ENCODE data around the gene HOXC5.

HOXC5 gene

DNA sequence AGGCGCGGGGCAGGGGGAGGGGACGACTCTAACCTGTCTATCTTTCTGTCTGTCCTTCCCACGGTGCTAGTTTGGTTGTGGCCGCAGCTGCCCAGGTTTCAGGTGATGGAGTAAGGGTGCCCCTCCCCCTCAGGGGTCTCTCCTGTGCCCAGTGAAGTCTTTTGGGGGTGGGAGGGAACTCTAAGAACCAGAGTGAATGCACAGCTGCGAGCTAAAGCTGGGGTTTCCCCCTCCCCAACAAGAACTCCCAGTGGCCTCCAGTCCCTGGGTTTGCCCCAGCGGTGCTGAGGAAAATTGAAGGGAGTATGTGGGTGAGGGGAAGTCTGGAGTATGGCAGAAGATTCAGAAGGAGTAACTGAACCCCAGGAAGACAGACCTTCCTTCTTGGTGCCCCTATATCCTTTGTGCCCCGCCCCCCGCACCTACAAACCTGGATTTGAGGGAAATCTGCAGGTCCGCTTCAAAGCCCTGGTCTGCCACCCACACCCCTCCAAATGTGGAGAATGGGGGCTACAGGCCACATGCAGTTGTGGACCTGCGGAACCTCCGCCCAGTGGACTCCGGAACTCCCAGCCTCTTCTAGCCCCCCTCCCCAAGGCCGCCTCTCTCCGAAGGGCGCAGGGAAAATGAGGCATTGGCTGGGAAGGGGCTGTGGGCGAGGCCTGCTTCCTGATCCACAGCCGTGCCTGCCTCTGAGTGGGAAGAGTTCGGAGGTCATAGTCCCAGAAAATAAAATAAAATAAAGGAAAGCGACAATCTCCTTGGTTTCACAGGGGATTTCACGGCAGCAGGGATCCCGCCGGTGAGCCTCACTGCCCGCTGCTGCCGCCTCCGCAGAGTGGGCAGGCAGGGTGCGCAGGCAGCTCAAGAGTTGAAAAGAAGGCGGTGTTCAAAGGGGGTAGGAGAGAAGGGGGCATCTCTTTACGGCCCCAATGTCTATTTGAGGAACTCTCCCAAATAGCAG, 36.3 kb upstream of the HOXC5 start:
- DNase-seq, result no peak

DNA sequence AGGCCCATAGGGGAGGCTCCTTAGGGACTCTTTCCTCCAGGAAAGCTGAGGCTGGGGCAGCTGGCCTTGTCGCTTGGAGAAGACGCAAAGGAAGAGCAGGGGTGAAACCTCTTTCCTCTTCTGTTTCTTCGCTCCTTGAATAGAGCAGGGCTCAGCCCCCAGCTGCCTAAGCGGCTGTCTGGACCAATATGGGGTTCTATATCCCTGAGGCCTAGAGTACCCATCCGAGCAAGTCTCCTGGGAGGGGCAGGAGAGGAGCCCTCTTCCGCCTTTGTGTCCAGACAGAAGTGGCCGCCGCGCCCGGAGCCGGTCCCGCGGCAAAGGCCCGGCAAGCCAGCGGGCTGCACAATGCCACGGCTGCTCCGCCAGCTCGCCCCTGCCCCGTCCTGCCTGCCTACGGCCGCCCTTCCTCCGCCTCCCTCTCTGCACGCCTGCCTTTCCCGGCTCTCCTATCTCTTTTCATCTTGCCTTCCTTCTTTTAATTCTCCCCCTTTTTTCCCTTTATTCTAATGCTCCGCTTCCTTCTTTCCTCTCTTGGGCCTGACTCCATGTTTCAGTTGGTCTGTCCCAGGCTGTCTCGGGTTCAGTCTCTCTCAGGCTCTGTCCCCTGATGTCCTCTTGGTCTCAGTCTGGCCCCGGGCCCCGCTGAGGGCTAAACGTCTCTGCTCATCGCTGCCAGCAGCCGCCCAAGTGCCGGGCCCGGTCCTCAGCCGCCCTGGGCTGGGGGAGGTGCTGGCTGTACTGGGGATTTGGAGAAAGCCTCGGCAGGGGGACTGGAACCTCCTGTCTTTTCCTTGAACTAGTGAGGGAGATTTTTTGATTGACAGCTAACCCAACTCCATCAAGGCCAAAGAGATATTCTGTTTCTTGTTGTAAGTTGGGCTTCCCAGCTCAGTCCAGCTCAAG, 35.4 kb upstream of the HOXC5 start:
- no peak for DNase-seq

GRCh38 chr12:53998110-53998899, 34.5 kb upstream of the HOXC5 start:
- no peak for DNase-seq

DNA sequence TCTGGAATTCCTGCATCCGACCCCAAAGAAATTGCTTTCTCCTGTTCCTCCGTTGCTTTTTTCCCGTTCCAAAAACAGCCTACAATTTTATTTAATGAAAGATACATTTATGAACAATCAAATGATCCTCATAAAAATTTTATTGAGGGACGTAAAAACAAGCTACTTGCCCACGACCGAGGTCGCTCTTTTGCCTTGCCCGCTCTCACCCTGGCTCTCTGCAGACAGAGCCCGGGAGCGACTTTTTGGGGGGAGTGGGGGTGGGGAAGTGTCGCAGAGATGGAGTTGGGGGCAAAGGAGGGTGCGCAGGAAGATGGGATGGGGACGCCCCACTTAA, 34.0 kb upstream of the HOXC5 start:
- DNase-seq, result no peak

GRCh38 chr12:53999559-54000115, 33.2 kb upstream of the HOXC5 start:
- DNase-seq, result no peak

GRCh38 chr12:54000116-54001114, 32.4 kb upstream of the HOXC5 start, which contains the start of gene HOXC9:
TSS of gene HOXC9 (plus strand) at chr12:54000161. CDS start at chr12:54000189, 28 bp downstream.
- no peak for DNase-seq

- DNase-seq, result no peak
Observed at GRCh38 chr12:54001283-54002187, 31.3 kb upstream of the HOXC5 start.

DNA sequence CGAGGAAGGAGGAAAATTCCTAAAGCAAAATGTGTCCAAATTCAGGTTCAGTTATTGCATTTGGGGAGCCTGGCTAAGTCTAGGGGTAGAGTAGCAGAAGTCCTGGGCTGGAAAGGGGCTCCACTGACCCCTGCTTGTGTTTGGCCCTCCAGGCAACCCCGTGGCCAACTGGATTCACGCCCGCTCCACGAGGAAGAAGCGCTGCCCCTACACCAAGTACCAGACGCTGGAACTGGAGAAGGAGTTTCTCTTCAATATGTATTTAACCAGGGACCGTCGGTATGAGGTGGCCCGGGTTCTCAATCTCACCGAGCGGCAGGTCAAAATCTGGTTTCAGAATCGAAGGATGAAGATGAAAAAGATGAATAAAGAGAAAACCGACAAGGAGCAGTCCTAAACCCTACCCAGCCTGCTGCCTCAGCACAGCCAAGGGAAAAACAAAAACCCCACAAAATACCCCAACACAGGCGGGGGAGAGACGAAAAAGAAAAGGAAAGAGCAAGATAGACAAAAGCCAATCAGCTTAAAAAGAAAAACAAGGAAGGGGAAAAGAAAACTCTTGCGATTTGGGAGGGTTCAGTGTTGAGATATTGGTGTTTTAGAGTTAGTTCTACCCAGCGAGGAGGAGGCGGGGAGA, 30.5 kb upstream of the HOXC5 start:
- DNase-seq, result no peak

GRCh38 chr12:54002915-54003389, 29.9 kb upstream of the HOXC5 start:
- no peak for DNase-seq

DNA sequence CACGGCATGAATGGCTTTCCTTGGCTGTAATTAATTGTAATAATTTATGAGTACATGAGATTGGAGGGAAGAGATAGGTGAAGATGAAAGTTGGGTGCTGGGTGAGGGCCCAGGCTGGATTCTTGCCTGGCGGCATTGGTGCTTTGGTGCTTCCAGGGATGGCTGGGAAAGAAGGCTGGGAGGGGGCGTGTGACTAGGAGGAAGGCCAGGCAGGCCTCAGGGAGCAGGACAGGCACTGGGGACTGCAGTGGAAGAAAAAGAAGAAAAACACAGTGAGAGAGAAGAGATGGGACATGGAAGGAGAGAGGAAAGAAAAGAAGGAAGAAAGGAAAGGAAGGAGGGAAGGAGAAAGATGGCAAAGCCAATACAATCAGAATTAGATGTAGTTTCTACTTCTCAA, 29.2 kb upstream of the HOXC5 start:
- DNase-seq, result no peak

GRCh38 chr12:54004063-54004840, 28.6 kb upstream of the HOXC5 start:
- DNase-seq, result no peak

- DNase-seq, result no peak
Observed at GRCh38 chr12:54004841-54005530, 27.9 kb upstream of the HOXC5 start.

DNA sequence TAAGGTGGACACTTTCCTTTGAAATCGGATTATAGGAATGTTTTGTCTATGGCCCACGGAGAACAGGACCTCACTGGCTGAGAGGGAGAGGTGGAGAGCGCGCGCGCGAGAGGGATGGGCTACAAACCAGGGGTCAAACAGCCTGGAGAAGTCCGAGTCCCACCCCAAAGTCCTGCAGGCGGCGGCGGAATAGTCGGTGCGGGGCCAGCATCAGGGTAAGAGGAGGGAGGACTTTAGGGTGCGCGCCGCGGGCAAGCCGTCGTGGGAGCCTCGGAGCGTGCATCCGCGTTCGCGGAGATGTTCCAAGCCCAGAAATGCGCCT, 27.4 kb upstream of the HOXC5 start:
- DNase-seq, result no peak

DNA sequence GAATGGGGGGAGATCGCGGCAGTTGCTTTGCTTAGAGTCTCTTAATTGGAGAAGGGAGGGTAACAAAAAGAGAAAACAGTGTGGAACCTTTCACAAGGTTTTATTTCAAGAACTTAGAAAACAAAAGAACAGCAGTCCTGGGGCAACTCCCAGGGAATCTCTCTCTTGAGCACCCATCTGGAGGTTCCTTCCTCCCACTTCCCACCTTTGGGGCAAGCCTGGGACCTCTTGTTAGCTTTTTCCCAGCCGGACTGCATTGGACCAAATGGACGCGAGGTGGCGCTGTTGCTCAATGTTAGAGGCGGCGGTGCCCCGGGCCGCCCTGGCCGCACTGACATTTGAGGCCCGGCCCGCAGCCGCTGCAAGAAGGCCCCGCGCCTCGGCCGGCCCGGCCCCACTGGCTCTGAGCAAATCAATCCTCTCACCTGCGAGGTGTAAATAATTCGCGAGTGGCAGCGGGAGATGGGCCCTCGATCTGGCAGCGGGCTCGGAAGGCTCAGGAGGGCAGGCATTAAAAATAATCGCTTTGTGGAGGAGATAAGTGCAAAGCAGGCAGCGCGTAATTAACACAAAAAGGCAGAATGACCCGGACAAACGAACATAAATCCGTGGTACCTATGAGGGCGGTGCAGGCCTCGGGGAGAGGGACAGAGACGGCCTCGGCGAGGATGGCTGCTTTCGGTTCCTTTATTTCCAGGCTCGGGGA, 26.8 kb upstream of the HOXC5 start:
- DNase-seq, result peak; percentile 93

DNA sequence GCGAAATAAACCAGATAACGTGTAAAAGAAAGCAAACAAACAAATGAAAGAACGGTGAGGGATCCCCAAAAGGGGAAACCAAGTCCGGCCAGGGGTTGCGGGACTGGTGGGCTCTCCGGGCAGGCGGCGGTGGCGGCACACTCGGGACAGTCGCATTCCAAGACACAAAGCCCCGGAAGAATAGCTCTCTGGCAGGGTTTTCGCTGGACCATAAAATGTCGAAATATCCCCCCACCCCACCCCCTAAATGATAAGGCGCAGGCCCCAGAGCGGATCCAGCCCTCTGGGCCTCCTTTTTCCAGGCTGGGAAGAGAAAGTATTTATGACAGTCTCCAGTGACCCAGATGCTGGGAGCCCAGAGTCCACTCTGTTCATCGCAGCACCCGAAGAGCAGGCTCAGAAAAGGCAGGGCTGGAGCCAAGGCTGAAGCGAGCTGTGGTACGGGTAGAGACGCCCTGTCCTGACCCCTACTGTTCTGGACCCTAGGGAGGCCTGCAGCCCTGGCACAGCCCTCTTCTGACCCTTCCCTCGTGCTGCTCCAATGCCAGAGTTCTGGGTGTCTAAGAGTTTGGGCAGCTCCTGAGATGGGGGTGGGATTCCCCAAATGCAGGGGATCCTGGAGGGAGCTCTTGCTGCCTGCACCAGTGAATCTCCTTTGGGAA, 26.2 kb upstream of the HOXC5 start:
- no peak for DNase-seq

DNA sequence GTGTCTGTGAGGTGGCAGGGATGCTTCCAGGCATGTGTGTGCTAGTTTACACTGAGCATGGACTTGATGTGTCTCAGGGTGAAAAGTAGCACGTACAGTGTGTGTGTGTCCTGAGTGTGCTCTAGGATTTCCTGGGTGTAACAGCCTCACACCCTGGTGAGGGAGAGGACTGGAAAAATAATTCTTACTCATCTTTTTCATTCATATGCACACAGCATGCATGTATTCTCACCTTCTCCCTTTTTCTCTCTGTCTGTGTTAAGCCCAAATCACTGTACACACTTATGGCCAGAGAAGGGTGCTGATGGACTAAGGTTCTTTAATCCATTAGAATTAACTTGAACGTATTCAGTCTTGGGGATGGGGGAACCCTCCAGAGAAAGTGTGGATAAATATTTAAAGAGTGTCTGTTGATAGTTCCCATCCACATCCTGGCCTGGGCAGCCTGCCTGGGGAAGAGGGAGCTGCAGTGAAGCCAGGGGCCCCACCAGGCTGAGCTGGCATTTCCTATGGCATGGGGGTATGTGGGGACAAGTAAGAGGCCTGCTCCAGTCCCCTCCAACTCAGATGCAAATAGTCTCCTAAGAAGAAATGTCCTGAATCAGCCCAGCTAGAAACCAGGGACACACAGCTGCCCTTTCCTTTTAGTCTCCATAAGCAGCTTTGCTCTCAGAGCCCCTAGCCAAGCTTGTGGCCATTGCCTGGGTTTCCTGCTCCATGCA, 25.2 kb upstream of the HOXC5 start:
- DNase-seq, result no peak
